ENCODE measurements around the gene SPINK9. TPM values are rescaled to one million over a fixed set of nuclear protein-coding genes. Genes with fewer than 3 reads are reported as not detected.

Gene SPINK9
- total and polyA plus RNA-seq, 2 of the 4 experiments (the other 2 are of a cell fraction) = not detected

- BruUV-seq (replicated peaks) = no TSS peak
- no peak overlapping the region for H4K5ac ChIP-seq (ENCODE audit: low read depth, low read length)
- H4K20me1 ChIP-seq (ENCODE audit: insufficient read depth, low read length) = no peaks in the 10 kb centered on the region
- no peak overlapping the region for H2BK5ac ChIP-seq (ENCODE audit: low read depth, low read length, poor library complexity, severe bottlenecking)
- H4K8ac ChIP-seq (ENCODE audit: low read depth in 2 of 2, low read length in 2 of 2) = no peak overlapping the region
- no peak overlapping the region for H3K18ac ChIP-seq (ENCODE audit: low read depth, low read length)
- no peak overlapping the region for H2BK20ac ChIP-seq (ENCODE audit: low read depth, low read length)
- no peak overlapping the region for H3K4ac ChIP-seq (ENCODE audit: low read depth, low read length)
- TF ChIP-seq RFX5 (IDR thresholded peaks at IDR 0.05; ENCODE audit: low read depth, low read length) (no peak), CHD1 (IDR thresholded peaks at IDR 0.05; ENCODE audit: low read depth, low read length) (no peak)
- H3K9me3 ChIP-seq (ENCODE audit: control insufficient read depth, insufficient read depth, low read length) = no peaks in the 10 kb centered on the region
- no peak overlapping the region for H2AK5ac ChIP-seq (ENCODE audit: low read depth, low read length)
- no peak overlapping the region for H2AK9ac ChIP-seq (replicated peaks; ENCODE audit: low read depth, low read length, poor library complexity)
- H3K9ac ChIP-seq (ENCODE audit: low read depth, low read length) = no peak overlapping the region
- H2BK15ac ChIP-seq (ENCODE audit: low read depth, low read length) = no peak overlapping the region
- no peaks in the 10 kb centered on the region for H3K36me3 ChIP-seq (ENCODE audit: control insufficient read depth, insufficient read depth, low read length)
- no peak for DNase-seq
- H3K4me1 ChIP-seq (ENCODE audit: control insufficient read depth, insufficient read depth, low read length) = no peaks in the 10 kb centered on the region
- H2BK120ac ChIP-seq (ENCODE audit: low read depth, low read length) = no peak overlapping the region
- no peak overlapping the region for H3K27ac ChIP-seq (ENCODE audit: insufficient read depth, low read length)
- no peak overlapping the region for H3K4me3 ChIP-seq (ENCODE audit: insufficient read depth, low read depth, low read length)
- no peak overlapping the region for H3K56ac ChIP-seq (ENCODE audit: extremely low read depth, insufficient read depth, low read length)
- no peaks in the 10 kb centered on the region for H3K9me1 ChIP-seq (ENCODE audit: insufficient read depth, low read length)
- H3K14ac ChIP-seq (replicated peaks; ENCODE audit: low read depth, low read length) = no peak overlapping the region
- POLR2A ChIA-PET (ENCODE audit: unreplicated experiment) = no interaction called here
- in situ Hi-C loops (cut with MboI; ENCODE audit: low sequenced_read_pairs) = no loop called here
- no peak overlapping the region for H4K91ac ChIP-seq (ENCODE audit: insufficient read depth, low read depth, low read length)
- H3K4me2 ChIP-seq (ENCODE audit: low read depth, low read length) = no peak overlapping the region
- H3K23ac ChIP-seq (ENCODE audit: low read depth, low read length) = no peak overlapping the region
- CTCF ChIA-PET = no interaction called here
- H3K27me3 ChIP-seq (ENCODE audit: control insufficient read depth, insufficient read depth, low read length) = no peaks in the 10 kb centered on the region
- H3K79me1 ChIP-seq (ENCODE audit: low read depth in 1 of 2, low read length in 2 of 2) = no peaks in the 10 kb centered on the region
- no peak overlapping the region for H2AFZ ChIP-seq (replicated peaks; ENCODE audit: low read length, poor library complexity)
- ATAC-seq (ENCODE audit: low read depth) = no peak
- intact Hi-C loops (cut with micrococcal nuclease) = no loop called here
- dilution Hi-C loops (cut with HindIII; ENCODE audit: low sequenced_read_pairs, unreplicated experiment) = no loop called here
Observed at GRCh38 chr5:148364343-148364742, 29.0 kb downstream of the SPINK9 start.
